NCI-H2196 (cell line): ENCODE measurements around the gene ADRA2A.

Experiments
- DNase-seq: peaks from one replicate; lab custom pipeline; 2025; ENCODE audit not compliant: unreplicated experiment; lab: John Stamatoyannopoulos, UW

The ADRA2A gene

DNA sequence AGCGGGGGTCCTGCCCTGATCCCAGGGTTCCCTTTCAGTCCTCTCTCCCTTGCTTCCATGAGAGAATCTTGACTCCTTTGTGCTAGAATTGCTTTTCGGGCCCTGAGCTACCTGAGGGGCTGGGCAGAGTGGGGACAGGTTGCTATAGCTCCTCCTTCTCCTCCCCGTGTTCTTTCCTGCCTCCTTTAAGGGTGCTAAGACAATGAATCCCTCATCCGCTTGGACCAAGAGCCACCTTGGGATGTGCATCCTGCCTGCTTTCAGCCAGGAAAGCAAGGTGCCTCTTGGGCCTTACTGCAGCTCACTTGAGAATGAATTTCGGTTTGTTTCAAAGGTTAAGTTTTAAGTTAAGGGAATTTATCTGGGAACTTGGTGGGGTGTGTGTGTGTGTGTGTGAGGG lies 53.6 kb downstream of the ADRA2A start:
- DNase-seq = no peak
